ENCODE measurements around the gene EFNB2. TPM values are rescaled to one million over a fixed set of nuclear protein-coding genes. Genes with fewer than 3 reads are reported as not detected.

The EFNB2 gene
- total and polyA plus RNA-seq, 7 donors = 7.2 to 36.1 (median 12.9) TPM

GRCh38 chr13:106541826-106542225 lies 6.4 kb upstream of the EFNB2 start:
- DNase-seq = no peak
- Histone ChIP-seq H3K9me3 (no peaks in the 10 kb centered on the region), H3K36me3 (peaks cover 0 to 58% (median 0%) of the 10 kb centered on the region in 4 donors), H3K4me1 (no peaks in the 10 kb centered on the region), H3K27me3 (no peaks in the 10 kb centered on the region), H3K4me3 (no peak overlapping the region), H3K27ac (no peak overlapping the region)
- whole genome bisulfite sequencing, 2 donors = 90 to 98% methylated on average over 1 of the region's 1 CpG
- intact Hi-C loops (cut with DNase I) = no loop called here
- TF ChIP-seq POLR2A (IDR thresholded peaks at IDR 0.05) (no peak), CTCF (IDR thresholded peaks at IDR 0.05) (no peak), POLR2AphosphoS5 (IDR thresholded peaks at IDR 0.05) (no peak), EP300 (IDR thresholded peaks at IDR 0.05) (no peak)

GRCh38 chr13:106540613-106541012 lies 5.2 kb upstream of the EFNB2 start:
- Histone ChIP-seq H3K9me3 (no peaks in the 10 kb centered on the region), H3K4me3 (no peak overlapping the region), H3K27me3 (no peaks in the 10 kb centered on the region), H3K4me1 (peaks cover 0 to 6% (median 5%) of the 10 kb centered on the region in 4 donors), H3K27ac (no peak overlapping the region), H3K36me3 (peaks cover 0 to 49% (median 0%) of the 10 kb centered on the region in 4 donors)
- intact Hi-C loops (cut with DNase I) = no loop called here
- no peak for DNase-seq
- WGBS, 2 donors = 83 to 85% methylated on average over 4 of the region's 4 CpGs
- no peak for TF ChIP-seq EP300 (IDR thresholded peaks at IDR 0.05)
- TF ChIP-seq POLR2A (IDR thresholded peaks at IDR 0.05) = no peak
- TF ChIP-seq POLR2AphosphoS5 (IDR thresholded peaks at IDR 0.05) = no peak
- no peak for TF ChIP-seq CTCF (IDR thresholded peaks at IDR 0.05)

GRCh38 chr13:106537521-106537920 lies 2.1 kb upstream of the EFNB2 start:
- Histone ChIP-seq H3K27ac (no peak overlapping the region), H3K9me3 (no peaks in the 10 kb centered on the region), H3K4me1 (peaks cover 0 to 17% (median 11%) of the 10 kb centered on the region in 4 donors), H3K27me3 (no peaks in the 10 kb centered on the region), H3K36me3 (peaks cover 0 to 27% (median 0%) of the 10 kb centered on the region in 4 donors), H3K4me3 (no peak overlapping the region)
- 62 to 72% methylated on average over 3 of the region's 3 CpGs for WGBS, 2 donors
- DNase-seq = no peak
- intact Hi-C loops (cut with DNase I) = loop anchor here (2.0 to 10.0 kb wide), 5 partner anchors 27 to 1965 kb away; no protein-coding TSS in a partner anchor
- TF ChIP-seq CTCF (IDR thresholded peaks at IDR 0.05) (no peak), POLR2A (IDR thresholded peaks at IDR 0.05) (no peak), EP300 (IDR thresholded peaks at IDR 0.05) (no peak), POLR2AphosphoS5 (IDR thresholded peaks at IDR 0.05) (no peak)

GRCh38 chr13:106536244-106537034 lies 977 bp upstream of the EFNB2 start:
- TF ChIP-seq POLR2AphosphoS5 (IDR thresholded peaks at IDR 0.05) = peak in 3 of 4 donors; percentile 44 to 59 (median 51)
- TF ChIP-seq CTCF (IDR thresholded peaks at IDR 0.05) = peak; percentile 66 to 93 (median 90)
- no peak for TF ChIP-seq POLR2A (IDR thresholded peaks at IDR 0.05)
- TF ChIP-seq EP300 (IDR thresholded peaks at IDR 0.05) = no peak
- H3K27ac ChIP-seq = peak overlapping the region; percentile 82 to 93 (median 89)
- peak overlapping the region; percentile 37 to 89 (median 82) for H3K4me3 ChIP-seq
- no peaks in the 10 kb centered on the region for H3K9me3 ChIP-seq
- intact Hi-C loops (cut with DNase I) = loop anchor here (2.0 to 10.0 kb wide), 5 partner anchors 28 to 1964 kb away; no protein-coding TSS in a partner anchor
- peaks cover 0 to 17% (median 0%) of the 10 kb centered on the region in 4 donors for H3K36me3 ChIP-seq
- peak; percentile 93 for DNase-seq
- peaks cover 0 to 27% (median 17%) of the 10 kb centered on the region in 4 donors for H3K4me1 ChIP-seq
- H3K27me3 ChIP-seq = no peaks in the 10 kb centered on the region
- 3 to 4% methylated on average over 50 of the region's 50 CpGs for WGBS, 2 donors

All from sigmoid colon (tissue), 7 donors.